Stimulated activated CD4-positive, alpha-beta T cell treated with anti-CD3 and anti-CD28 coated beads, Interleukin-2, amount 100 ng/mL, for 4 hours (primary cell): ENCODE measurements around the gene XPO4.
"Not testable (repeated sequence)": the region's sequence is repeated elsewhere in the genome, so short reads cannot be mapped to it uniquely, and the experiment has no call there.

ENCODE experiments used
- DNase-seq: peaks from one replicate; pipeline ENCODE4 v3.0.0-alpha.2; 2020; ENCODE audit warnings: low read depth

The XPO4 gene

DNA sequence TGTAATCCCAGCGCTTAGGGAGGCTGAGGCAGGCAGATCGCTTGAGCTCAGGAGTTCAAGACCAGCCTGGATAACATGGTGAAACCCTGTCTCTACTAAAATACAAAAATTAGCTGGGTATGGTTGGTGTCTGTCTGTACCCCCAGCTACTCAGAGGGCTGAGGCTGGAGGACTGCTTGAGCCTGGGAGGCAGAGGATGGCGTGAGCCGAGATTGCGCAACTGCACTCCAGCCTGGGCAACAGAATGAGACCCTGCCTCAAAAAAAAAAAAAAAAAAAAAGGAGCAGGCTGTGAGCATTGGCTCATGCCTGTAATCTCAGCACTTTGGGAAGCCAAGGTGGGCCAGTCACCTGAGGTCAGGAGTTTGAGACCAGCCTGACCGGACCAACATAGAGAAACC is 12.0 kb downstream of the XPO4 start:
- not testable (repeated sequence) for DNase-seq

DNA sequence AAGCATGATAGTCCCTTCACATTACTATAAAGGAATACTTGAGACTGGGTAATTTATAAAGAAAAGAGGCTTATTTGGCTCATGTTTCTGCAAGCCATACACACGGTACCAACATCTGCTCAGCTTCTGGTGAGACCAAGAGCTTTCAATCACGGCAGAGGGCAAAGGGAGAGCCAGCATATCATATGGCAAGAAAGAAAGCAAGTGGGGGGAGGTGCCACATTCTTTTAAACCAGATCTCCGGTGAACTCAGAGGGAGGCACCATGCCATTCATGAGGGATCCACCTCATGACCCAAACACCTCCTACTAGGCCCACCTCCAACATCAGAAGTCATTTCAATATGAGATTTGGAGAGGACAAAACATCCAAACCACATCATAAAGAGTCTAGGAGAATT is 20.3 kb downstream of the XPO4 start:
- DNase-seq: no peak

DNA sequence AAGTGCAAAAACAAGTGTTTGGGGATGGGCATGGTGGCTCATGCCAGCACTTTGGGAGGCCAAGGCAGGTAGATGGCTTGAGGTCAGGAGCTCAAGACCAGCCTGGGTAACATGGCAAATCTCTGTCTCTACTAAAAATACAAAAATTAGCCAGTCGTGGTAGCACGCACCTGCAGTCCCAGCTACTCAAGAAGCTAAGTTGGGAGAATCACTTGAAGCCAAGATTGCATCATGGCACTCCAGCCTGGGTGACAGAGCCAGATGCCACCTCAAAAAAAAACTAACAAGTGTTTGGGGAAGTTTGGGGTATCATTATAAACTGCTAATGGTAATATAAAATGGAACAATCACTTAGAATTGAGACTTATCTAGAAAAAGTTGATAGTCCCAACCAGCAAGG is 24.6 kb downstream of the XPO4 start:
- no peak for DNase-seq

DNA sequence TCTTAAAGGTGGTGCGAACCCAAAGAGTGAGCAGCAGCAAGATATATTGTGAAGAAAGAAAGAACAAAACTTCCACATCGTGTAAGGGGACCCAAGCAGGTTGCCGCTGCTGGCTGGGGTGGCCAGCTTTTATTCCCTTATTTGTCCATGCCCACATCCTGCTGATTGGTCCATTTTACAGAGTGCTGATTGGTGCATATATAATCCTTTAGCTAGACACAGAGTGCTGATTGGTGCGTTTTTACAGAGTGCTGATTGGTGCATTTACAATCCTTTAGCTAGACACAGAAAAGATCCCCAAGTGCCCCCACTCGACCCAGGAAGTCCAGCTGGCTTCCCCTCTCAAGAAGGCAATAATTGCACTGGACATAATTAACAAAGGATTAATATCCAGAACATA is 25.7 kb downstream of the XPO4 start:
- not testable (repeated sequence) for DNase-seq

DNA sequence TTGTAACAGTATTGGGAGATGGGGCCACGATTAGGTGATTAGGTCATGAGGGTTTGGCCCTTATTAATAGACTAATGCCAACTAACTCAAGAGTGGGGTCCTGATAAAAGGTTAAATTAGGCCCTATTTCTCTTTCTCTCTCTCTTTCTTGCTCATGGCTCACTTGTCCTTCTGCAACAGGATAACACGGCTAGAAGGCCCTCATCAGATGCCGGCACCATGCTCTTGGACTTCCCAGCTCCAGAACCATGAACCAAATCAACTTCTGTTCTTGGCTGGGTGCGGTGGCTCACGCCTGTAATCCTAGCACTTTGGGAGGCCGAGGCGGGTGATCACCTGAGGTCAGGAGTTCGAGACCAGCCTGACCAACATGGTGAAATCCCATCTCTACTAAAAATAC is 28.1 kb downstream of the XPO4 start:
- not testable (repeated sequence) for DNase-seq

DNA sequence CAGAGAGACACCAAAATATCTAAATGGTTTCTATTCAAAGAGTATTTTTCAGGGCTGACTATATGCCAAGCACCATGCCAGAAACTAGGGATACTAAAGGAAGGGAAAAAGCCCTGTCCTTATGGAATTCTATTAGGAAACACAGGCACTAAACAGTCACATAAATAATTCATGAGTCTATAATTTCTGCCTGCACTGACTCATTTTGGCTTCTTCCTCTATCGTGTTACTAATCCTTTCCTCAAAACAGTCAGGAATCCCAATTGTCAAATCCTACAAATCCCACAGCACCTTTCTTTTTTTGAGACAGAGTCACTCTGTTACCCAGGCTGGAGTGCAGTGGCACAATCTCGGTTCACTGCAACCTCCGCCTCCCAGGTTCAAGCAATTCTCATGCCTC is 29.2 kb downstream of the XPO4 start:
- no peak for DNase-seq

DNA sequence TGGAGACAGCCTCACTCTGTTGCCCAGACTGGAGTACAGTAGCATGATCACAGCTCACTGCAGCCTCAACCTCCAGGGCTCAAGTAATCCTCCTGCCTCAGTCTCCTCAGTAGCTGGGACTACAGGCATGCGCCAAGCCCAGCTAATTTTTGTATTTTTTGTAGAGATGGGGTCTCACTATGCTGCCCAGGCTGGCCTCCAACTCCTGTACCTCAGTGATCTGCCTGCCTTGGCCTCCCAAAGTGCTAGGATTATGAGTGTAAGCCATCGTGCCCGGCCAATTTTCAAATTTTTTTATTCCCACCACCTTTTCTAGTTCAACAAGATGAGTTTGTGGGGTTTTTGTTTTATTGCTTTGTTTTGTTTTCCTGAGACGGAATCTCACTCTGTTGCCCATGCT is 31.7 kb downstream of the XPO4 start:
- no peak for DNase-seq

DNA sequence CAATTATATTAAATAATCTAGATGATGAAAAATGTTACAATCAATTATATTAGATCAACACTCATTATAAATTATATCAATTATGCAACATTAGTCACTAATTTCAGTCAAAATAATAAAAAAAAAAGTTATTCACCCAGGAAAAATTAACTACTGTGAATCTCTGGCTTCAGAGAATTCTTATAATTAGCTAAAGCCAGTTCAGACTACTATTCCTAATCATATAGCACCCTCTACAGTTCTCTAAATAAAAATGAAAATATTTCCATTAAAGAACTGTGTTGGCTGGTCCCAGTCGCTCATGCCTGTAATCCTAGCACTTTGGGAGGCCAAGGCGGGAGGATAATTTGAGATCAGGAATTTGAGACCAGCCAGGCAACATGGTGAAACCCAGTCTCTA is 33.0 kb downstream of the XPO4 start:
- no peak for DNase-seq

DNA sequence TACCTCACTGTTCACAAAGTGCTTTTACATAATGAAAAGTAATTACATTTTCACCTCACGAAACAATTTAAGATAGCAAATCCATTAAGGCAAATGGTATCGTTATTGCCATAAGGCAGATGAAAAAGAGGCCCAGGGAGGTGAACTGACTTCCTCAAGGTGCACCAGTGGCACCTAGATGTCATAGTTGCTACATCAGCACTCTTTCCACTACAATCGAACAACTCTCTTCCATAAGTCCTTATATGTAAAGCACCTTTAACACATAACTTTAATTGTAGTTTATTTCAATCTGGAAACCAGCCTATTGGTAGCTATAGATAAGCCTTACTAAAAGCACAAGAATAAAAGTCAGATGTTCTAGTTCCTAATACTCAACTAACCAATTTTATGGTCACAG is 35.1 kb downstream of the XPO4 start:
- no peak for DNase-seq

DNA sequence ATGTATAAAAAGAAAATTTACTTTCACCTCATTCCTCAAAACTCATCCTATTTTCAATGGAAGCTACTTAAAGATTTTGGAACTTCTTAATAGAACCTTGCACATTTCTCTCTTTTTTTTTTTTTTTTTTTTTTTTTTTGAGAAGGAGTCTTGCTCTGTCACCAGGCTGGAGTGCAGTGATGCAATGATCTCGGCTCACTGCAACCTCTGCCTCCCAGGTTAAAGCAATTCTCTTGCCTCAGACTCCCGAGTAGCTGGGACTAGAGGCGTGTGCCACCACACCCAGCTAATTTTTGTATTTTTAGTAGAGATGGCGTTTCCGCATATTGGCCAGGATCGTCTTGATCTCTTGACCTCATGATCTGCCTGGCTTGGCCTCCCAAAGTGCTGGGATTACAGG is 40.9 kb downstream of the XPO4 start:
- not testable (repeated sequence) for DNase-seq

DNA sequence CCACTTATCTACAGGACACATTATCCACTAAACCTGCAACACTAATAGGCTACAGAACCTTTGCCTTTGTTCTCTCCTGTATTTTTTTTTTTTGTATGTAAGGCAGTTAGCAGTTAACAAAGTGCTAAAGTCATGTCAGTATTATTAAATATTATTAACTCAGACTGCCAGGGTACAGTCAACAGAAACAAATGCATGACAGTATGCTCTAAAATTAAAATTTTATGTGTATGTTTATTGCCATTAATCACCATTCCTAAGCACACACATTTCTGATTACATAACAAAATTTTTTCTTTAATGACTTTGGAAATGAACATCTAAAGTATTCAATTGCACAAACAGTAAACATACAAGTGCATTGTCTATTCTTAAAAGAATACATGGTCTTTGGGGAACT is 41.7 kb downstream of the XPO4 start:
- no peak for DNase-seq

DNA sequence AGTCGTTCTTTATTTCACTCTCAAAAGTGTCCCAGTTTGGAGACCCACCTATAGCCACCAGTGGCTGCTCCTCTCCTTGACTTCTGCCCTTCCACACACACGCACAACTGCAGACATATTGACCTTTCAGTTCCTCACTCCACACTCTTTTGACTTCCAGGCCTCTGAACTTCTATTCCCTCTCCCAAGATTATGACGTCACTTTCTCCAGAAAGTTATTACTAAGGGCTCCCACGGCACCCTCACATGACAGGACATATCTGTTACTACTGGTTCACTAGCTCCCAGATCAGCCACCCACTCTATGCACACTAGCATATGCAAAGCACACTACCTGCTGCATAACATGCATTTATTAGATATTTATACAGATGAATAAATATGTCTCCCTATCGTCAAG is 45.9 kb downstream of the XPO4 start:
- DNase-seq: no peak

DNA sequence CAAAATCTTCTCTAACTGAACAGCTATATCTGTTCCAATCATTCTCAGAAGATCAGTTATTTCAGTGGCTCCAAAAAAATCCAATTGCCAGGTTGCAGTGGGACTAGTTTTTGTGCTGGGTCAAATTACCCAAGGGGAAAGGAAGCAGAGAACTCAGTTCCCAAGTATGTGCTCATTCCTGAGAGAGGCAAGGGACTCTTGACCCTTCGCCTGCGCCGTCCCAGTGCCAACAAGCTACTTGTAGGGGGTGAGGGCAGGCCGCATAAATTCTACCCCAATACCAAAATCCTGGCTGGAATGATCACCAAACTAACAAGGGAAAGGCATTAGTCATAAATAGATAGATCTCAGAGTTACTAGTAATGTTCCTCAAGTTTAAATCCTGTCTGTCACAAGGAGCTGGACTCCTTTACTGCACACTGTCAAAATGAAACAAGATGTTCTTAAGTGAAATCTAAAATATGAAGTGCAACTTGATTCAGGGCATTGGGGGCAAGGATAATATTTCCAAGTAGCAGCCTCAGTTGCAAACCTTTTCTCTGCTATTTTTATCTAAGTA is 50.6 kb downstream of the XPO4 start:
- no peak for DNase-seq

DNA sequence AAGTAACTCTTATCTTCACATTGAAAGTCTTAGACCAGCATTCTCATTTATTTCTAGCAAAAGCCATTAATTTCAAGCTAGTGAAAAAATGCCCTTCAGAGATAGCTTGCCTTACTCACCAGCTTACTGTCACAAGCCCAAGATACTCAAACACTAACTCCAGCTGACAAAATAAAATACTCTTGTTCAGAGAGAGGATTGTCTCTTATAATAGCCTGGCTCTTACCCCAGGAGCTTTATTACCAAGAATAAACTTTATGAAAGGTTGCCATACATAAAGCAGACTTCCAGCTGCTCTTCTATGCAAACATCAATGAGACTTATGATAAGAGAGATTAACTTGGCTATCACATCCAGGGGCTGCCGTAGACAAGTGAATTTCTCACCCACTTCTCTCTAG is 53.6 kb downstream of the XPO4 start:
- no peak for DNase-seq

DNA sequence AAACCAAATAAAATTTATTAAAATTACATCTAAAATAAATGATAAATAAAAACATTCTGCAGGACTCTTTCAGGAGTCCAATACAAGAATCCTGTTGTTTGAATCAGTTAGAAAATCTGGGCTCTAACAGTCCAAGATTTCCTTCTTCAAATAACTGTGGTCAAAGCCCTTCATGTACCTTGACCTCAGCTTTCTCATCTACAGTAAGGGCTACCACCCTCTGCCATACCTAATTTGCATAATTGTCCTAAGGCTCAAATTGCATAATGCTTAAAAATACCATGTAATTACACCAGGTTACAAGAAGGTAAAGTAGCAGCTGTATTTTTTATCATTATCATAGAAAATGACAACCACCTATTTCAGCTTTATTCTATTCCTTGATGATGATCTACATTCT is 54.3 kb downstream of the XPO4 start:
- DNase-seq: no peak

DNA sequence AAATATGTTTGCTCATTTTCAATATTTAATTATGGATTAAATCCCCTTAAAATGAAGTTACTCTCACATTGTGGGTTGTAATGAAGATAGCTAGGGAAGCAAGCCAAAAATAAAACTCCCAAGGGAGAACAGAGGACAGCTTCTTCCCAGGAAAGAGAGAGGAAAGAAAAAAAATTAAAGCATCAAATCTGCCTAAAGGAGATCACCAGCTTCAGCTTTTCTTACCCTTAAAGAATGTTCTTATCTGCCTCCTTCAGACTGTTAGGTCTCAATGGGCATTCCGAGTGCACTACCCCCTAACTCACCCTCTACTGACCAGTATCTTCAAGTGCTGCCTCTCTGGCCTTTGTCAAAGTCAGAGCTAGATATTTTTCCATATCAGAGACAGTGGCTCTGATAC is 55.2 kb downstream of the XPO4 start:
- no peak for DNase-seq

DNA sequence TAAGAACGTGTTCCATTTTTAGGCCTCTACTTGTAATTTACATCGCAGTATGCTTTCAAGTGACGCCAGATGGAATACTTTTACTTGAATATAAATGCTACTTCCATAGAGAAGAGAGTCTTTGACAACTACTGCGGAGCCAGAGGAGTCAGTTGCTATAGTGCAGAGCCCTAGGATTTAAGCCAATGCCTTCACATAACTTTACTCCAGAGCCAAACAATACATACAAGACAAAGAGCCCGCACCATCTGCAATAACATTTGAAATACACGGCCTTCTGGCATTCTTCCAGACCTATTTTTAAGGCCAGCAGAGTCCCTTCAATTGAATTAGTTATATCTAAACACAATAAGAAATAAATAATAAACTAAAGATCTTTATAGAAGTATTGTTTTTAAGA is 59.4 kb downstream of the XPO4 start:
- DNase-seq: no peak

DNA sequence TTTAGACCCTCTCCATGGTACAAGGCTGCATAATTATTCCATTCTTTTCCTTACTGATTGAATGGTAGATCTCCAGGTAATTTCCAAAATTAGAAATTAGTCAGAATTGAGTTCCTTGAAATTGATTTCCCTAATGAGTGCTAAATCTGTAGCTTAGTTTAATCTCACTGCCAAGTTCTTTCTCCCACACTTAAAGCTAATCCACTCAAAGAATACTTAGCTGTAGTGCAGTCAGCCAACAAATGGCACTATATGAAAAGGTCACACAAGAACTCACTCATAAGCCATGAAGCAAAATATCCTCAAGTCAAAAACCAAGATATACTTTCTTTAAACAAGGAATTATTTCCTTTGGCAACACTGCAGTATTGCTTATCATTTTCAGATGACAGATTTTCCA is 62.0 kb downstream of the XPO4 start:
- DNase-seq: no peak

DNA sequence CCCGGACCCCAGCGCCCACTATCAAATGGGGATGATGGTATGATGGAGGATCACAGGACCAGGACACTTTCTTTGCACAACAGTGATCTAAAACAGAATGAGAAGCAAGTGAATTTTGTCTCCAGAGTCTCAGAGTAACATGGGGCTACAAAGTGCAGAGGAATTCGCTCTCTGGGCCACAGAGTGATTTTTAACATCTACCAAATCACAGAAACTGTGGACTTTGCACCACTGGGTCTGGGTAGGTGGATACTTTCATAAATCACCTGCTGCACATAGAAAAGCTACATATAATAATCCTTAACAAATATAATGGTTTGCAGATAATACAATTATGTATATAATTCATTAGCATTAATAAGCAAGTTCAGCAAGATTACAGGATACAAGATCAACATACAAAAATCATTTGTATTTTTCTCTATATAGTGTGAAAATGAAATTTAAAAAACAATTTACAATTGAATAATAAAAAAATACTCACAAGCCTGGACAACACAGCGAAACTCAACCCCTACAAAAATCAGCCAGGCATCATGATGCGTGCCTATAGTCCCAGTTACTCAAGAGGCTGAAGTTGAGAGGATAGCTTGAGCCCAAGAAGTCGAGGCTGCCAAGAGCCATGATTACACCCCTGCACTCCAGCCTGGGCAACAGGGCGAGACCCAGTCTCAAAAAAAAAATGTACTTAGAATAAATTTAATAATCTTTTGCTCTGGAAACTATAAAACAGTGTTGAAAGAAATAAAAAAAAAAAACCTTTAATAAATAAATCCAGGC is 68.5 kb downstream of the XPO4 start:
- no peak for DNase-seq

DNA sequence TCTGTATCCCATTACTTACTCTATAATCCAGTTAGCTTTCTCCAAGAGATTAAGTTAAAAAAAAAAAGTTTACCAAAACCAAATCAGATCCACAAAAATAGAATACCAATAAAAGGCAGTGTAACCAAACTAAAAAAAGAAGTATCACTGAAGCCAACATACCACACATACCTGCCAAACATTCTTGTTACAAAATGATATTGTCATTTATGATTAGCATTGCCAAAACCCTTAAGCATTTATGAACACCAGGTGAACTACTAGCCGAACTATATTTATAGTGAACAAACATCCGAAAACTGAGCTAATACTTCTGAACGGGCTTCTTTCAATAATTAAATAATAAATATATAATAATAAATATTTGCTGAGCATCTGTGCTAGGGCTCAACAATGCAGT is 69.7 kb downstream of the XPO4 start:
- no peak for DNase-seq

DNA sequence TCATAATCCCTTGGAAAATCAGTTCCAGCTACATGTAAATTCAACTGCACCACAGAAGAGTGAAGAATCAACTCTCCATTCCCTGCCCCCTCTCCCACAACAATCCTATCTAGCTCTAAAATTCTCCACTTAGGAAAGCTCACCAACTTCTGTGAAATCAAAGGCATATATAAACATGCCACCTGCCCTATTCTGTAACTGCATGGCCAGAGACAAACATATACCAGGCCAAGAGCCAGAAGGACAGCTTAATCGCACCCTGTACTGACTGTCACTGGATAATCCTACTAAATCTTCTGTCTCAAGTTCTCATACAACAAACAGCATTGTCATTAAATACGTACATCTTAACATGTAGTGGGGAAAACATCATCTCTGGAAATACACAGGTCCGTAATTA is 70.6 kb downstream of the XPO4 start:
- no peak for DNase-seq

DNA sequence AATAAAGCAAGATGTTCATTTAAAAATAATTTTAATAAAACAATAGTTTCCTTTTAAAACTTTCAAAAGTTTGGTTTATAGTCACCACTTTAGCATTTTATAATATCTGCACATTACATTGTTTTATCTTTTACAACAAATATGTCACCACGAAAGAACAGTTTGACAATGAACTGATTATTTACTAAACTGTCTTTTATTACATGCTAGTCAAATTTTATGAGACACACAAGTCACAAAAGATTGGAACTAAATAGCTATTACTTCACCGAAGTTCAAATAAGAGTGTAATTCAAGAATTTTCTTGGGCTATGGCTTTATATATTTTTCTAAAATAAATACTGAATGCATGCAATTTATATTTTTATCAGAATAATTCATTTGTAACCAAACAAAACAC is 71.3 kb downstream of the XPO4 start:
- no peak for DNase-seq

DNA sequence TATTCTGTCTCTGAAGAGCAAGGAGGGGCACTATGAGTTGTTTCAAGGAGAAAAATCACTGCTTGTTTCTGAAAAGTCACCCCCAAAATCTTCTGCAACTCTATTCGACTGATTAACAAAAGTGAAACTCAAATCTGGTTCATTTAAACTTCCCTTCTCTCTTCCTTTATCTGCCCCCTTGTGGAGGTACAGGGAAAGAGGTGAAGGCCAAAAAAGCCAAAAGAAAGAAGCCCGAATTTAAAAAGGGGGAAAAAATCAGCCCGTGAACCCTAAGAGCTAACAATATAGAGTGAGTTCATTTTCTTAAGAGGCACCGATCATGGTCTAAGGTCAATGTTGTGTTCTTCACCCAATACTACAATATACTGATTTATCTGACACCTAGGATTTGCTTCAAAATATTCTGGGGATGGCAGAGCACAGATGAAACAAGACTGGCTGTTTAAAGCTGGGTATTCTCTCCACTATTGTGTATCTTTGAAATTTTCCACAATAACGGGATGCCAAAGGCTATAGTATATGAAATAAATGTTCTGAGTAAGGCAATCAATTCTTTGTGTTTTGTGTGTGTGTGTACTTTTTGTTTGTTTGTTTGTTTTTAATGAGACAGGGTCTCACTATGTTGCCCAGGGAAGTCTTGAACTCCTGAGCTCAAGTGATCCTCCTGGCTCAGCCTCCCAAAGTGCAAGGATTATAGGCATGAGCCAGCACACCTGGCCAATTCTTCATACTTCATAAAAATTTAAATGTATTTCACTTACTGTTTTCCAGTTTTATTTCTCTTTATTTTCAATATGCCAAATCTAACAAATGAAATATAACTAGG is 73.8 kb downstream of the XPO4 start:
- peak; percentile 22 for DNase-seq
